Coronary artery (tissue), 2 donors: Measurements from ENCODE around the gene GGA1.

Source experiments
- DNase-seq: peaks from one replicate; pipeline ENCODE4 v3.0.0-alpha.2; 2017; ENCODE audit warnings: low spot score
- H3K27ac ChIP-seq, 2 donors: fragments of 200-600 bp; sonication (generic); one replicate each; pipeline ENCODE4 v1.5.1; 2016 to 2019
- H3K4me3 ChIP-seq: fragments of 200-600 bp; sonication (generic); 2 replicates; pipeline ENCODE4 v1.5.1; 2016; ENCODE audit warnings: mild to moderate bottlenecking, moderate library complexity
- TF ChIP-seq, protein P1 (sequence below): fragments of 200-600 bp; sonication (generic); IDR thresholded peaks from one replicate; pipeline ENCODE4 v1.5.1; 2019; ENCODE audit warnings: antibody characterized with exemption

The GGA1 gene

GRCh38 chr22:37633089-37633624 lies 24.5 kb downstream of the GGA1 start:
- Histone ChIP-seq H3K27ac (peak overlapping the region; percentile 35 to 90), H3K4me3 (peak overlapping the region; percentile 64)
- DNase-seq = no peak
- TF ChIP-seq, protein P1, sequence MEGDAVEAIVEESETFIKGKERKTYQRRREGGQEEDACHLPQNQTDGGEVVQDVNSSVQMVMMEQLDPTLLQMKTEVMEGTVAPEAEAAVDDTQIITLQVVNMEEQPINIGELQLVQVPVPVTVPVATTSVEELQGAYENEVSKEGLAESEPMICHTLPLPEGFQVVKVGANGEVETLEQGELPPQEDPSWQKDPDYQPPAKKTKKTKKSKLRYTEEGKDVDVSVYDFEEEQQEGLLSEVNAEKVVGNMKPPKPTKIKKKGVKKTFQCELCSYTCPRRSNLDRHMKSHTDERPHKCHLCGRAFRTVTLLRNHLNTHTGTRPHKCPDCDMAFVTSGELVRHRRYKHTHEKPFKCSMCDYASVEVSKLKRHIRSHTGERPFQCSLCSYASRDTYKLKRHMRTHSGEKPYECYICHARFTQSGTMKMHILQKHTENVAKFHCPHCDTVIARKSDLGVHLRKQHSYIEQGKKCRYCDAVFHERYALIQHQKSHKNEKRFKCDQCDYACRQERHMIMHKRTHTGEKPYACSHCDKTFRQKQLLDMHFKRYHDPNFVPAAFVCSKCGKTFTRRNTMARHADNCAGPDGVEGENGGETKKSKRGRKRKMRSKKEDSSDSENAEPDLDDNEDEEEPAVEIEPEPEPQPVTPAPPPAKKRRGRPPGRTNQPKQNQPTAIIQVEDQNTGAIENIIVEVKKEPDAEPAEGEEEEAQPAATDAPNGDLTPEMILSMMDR = no peak

GRCh38 chr22:37633625-37634416 lies 25.2 kb downstream of the GGA1 start:
- TF ChIP-seq, protein P1 = no peak
- H3K27ac ChIP-seq = peak overlapping the region; percentile 35 to 90
- DNase-seq = peak; percentile 88
- peak overlapping the region; percentile 64 for H3K4me3 ChIP-seq

DNA sequence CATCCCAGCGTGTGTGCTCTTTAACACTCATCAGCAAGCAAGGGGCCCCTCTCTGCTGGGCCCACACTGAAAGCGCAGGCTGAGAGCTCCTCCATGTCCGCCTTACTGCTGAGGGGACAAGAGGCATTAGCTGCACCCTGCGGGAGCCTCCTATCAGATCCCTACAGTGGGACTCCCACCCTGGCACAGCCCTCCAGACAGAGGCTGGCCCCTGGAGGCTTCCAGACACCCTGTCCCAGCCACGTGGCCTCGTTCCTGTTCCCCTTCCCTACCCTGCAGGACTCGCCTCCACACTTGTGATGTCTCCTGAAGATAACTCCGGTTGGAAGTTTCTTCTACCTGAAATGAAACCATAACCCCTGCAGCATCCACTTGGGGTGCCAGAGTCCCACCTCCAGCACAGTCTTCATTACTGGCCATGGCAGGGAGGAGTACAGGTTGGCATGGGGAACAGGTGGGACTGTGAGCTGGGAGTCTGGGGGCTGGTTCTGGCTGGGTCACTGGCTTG lies 25.8 kb downstream of the GGA1 start:
- DNase-seq = no peak
- TF ChIP-seq, protein P1 = no peak
- Histone ChIP-seq H3K27ac (peak overlapping the region; percentile 35 to 90), H3K4me3 (peak overlapping the region; percentile 64)

- no peak for DNase-seq
- H3K27ac ChIP-seq = peak overlapping the region; percentile 0 to 90
- H3K4me3 ChIP-seq = no peak overlapping the region
- TF ChIP-seq, protein P1 = no peak
Observed at GRCh38 chr22:37635157-37635556, 26.5 kb downstream of the GGA1 start.

DNA sequence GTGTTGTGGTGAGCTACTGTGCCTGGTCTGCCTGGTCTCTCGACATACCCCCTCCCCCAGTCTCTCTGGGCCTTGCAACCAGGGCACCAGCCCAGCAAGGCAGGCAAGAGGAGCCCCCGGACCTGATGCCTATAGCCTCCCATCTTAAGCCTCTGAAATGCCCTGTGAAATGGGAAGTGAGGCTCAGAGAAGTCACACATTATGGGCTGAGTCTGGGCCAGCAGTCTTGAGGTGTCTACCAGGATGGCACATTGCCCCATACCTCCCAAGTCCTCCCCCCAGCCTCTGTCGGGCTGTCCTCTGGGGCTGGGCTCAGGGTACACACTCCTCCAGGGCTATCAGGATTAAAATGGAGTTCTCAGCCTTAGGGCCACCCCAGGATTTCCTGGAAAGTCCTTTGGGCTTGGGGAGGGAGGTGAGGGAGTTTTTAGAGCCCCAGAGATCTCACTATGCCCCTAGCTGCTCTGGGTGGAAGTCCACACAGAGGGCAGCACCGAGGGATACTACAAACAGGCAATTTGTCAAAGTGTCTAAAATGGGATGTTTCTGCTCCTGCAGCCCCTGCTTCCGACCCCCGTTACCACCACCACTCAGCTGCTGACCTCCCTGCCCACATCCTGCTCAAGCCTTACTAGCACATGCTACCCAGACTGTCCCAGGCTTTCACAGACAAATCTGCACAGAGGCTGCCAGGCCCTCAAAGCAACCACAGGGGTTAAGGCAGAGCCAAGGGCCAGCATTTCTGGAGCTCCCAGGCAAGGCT lies 27.7 kb downstream of the GGA1 start:
- H3K27ac ChIP-seq = peak overlapping the region in 1 of 2 donors; percentile 17
- no peak for DNase-seq

DNA sequence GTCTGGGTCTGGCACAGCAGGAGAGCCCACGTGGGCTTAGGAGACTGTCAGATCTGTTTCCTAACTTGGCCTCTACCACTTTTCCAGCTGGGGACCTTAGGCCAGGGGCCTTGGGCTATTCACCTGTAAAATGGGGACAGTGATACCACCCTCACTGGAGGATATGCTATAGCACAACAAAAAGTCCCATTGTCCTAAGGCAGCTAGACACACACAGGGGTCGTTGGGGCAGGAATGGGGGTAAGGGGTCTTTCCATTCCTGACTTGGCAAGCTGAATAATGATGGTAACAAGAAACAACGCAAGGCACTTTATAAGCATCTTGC lies 28.3 kb downstream of the GGA1 start:
- no peak for DNase-seq
- Histone ChIP-seq H3K27ac (peak overlapping the region in 1 of 2 donors; percentile 17), H3K4me3 (no peak overlapping the region)
- TF ChIP-seq, protein P1 = no peak

More for the DNA sequence above, 27.7 kb downstream of the GGA1 start:
- no peak overlapping the region for H3K4me3 ChIP-seq
- TF ChIP-seq, protein P1 = no peak
